Activated CD4-positive, alpha-beta T cell treated with anti-CD3 and anti-CD28 coated beads for 36 hours (primary cell): ENCODE measurements around the gene ZIC3. TPM values are rescaled to one million over a fixed set of nuclear protein-coding genes. Genes with fewer than 3 reads are reported as not detected.

ENCODE experiments used
- ATAC-seq: fragments of 200-7000 bp; cut with Tn5 transposase; one replicate; pipeline ENCODE4 v1.10.0; 2021; ENCODE audit warnings: mild to moderate bottlenecking, moderate library complexity
- CTCF ChIA-PET: fragments of 350-600 bp; sonication (Branson Sonifier 250); formaldehyde crosslinking; loops from one replicate; lab custom pipeline; 2021; ENCODE audit warnings: antibody characterized with exemption; lab: Charles Lee
- POLR2A ChIA-PET: fragments of 350-600 bp; sonication (Branson Sonifier 250); formaldehyde crosslinking; loops from one replicate; lab custom pipeline; 2021; ENCODE audit warnings: antibody characterized with exemption, inconsistent platforms; lab: Charles Lee
- DNase-seq: peaks from one replicate; pipeline ENCODE4 v3.0.0-alpha.2; 2020
- H3K27ac Mint-ChIP-seq: one replicate; pipeline ENCODE4 v1.8.0; 2021; ENCODE audit warnings: mixed read lengths
- H3K27me3 Mint-ChIP-seq: one replicate; pipeline ENCODE4 v1.8.0; 2021; ENCODE audit warnings: mixed read lengths
- H3K36me3 Mint-ChIP-seq: one replicate; pipeline ENCODE4 v1.8.0; 2021; ENCODE audit warnings: low read depth, mixed read lengths
- H3K4me1 Mint-ChIP-seq: one replicate; pipeline ENCODE4 v1.8.0; 2021; ENCODE audit warnings: mixed read lengths
- H3K4me3 Mint-ChIP-seq: one replicate; pipeline ENCODE4 v1.8.0; 2021; ENCODE audit warnings: mild to moderate bottlenecking, moderate library complexity, mixed read lengths
- H3K9me3 Mint-ChIP-seq: one replicate; pipeline ENCODE4 v1.8.0; 2021; ENCODE audit warnings: low read depth, mixed read lengths
- intact Hi-C, 2 experiments: fragments of 100-400 bp; cut with DNase I in 1 of 2; cut with micrococcal nuclease in 1 of 2; formaldehyde crosslinking; loops; one replicate each; pipeline versions ENCODE4 v1.14.2 to v1.15.1; 2022 to 2024; cut with DNase I, micrococcal nuclease
- total RNA-seq, 2 experiments: library from RNA; stranded (reverse); gene quantifications; one replicate each; pipeline ENCODE4 v1.2.3, GENCODE V29; 2021

The ZIC3 gene
- total RNA-seq, 2 experiments from 2014 or later: not detected

DNA sequence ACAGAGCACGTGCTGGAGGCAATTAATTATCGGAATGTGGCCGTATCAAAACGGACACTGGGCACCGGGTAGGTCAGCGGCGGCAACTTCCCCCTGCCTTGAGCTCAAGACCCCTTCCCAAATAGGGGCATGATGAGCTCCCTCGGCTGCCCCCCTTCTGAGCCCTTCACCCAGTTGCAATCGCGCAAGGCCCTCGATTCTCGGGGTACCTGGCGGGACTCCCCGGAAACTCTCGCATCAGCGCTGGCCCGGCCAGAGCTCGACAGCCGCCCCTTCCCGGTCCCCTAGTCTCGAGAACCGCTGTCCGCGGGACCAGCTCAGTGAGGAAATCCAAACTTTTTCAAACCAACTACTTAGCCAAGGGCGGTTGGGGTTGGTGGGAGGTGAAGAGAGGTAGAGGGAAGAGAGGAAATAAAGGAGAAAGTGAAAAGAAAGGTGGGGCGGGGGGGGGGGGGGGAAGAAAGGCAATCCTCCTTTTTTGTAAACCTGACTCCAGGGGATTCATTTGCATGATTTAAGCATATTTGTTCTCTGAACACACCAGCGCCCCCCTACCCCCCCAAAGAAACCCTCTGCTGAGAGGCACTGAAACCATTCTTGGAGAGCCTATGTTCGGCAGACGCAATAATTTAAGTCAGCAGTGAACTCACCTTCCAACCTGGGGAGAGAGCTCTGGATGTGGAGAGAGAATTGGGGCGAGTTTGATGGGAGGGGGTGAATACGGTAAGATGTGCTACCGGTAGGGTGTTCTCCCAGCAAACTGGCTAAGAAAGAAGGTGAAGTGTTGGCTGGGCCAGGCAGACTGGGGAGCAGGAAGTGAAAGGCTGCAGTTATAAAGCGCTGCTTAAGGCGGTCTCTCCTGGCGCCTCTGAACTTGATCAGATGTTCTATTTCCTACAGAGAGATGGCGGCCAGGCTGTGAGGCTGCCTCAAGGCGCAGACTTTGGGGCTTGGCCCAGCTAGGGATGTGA lies 2.0 kb upstream of the ZIC3 start:
- POLR2A ChIA-PET: no interaction called here
- Mint-ChIP-seq H3K27ac (no peak overlapping the region), H3K4me1 (peaks cover 17% of the 10 kb centered on the region), H3K36me3 (no peaks in the 10 kb centered on the region), H3K27me3 (peaks cover 40% of the 10 kb centered on the region), H3K9me3 (no peaks in the 10 kb centered on the region), H3K4me3 (no peak overlapping the region)
- ATAC-seq (peak; percentile 57), DNase-seq (no peak)
- intact Hi-C loops: loop anchor here in 1 of 2 experiments (2.0 kb wide), 1 partner anchor 15 kb away; no protein-coding TSS in a partner anchor
- CTCF ChIA-PET: no interaction called here

DNA sequence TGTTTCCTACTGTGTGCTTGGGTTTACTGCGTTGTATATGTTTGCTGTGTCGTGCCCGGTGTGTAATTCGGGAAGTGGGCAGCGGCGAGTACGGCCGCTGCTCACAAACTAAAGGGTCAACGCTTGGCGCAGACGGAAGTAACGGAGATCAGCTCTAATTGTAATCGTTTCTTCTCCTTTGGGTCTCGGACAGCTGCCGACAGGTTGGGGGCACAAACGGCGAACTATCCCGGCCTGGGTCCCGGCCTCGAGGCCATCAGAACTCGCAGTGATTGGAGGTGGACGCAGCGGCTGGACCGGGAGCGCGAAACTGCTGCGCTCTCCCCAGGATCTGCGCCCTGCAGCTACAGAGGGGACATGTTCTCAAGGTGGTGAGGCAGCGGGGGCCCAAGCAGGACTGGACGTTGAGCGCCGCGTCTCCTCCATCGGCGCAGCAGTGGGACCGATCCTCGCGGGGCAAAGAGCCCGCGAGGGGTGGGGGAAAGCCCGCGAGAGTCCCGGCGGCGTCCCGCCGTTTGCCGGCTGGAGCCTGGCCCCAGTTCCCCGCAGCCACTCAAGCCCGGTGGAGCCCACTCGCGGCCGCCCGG lies 516 bp upstream of the ZIC3 start:
- POLR2A ChIA-PET: no interaction called here
- no peak for ATAC-seq

DNA sequence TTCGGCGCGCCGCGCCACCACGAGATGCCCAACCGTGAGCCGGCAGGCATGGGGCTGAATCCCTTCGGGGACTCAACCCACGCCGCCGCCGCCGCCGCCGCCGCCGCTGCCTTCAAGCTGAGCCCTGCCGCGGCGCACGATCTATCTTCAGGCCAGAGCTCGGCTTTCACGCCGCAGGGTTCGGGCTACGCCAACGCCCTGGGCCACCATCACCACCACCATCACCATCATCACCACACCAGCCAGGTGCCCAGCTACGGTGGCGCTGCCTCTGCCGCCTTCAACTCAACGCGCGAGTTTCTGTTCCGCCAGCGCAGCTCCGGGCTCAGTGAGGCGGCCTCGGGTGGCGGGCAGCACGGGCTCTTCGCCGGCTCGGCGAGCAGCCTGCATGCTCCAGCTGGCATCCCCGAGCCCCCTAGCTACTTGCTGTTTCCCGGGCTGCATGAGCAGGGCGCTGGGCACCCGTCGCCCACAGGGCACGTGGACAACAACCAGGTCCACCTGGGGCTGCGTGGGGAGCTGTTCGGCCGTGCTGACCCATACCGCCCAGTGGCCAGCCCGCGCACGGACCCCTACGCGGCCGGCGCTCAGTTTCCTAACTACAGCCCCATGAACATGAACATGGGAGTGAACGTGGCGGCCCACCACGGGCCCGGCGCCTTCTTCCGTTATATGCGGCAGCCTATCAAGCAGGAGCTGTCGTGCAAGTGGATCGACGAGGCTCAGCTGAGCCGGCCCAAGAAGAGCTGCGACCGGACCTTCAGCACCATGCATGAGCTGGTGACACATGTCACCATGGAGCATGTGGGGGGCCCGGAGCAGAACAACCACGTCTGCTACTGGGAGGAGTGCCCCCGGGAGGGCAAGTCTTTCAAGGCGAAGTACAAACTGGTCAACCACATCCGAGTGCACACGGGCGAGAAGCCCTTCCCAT lies 1.1 kb downstream of the ZIC3 start:
- Mint-ChIP-seq H3K4me1 (peaks cover 17% of the 10 kb centered on the region), H3K27me3 (peaks cover 47% of the 10 kb centered on the region), H3K36me3 (no peaks in the 10 kb centered on the region), H3K4me3 (peak overlapping the region; percentile 35), H3K27ac (no peak overlapping the region), H3K9me3 (no peaks in the 10 kb centered on the region)
- CTCF ChIA-PET: interaction anchor here (0.7 kb wide), 1 partner anchor 73 kb away, joined by 3 read pairs; no protein-coding TSS in a partner anchor
- ATAC-seq (no peak), DNase-seq (peak; percentile 36)
- intact Hi-C loops: loop anchor here (2.0 to 5.0 kb wide), 2 partner anchors 140 kb away; no protein-coding TSS in a partner anchor
- POLR2A ChIA-PET: no interaction called here

More for the DNA sequence above, 516 bp upstream of the ZIC3 start:
- Mint-ChIP-seq H3K27ac (no peak overlapping the region), H3K9me3 (no peaks in the 10 kb centered on the region), H3K4me1 (peaks cover 17% of the 10 kb centered on the region), H3K27me3 (peaks cover 46% of the 10 kb centered on the region), H3K4me3 (peak overlapping the region; percentile 55), H3K36me3 (no peaks in the 10 kb centered on the region)
- DNase-seq: no peak
- CTCF ChIA-PET: interaction anchor here (0.7 kb wide), 1 partner anchor 353 kb away, joined by 3 read pairs; no protein-coding TSS in a partner anchor
- intact Hi-C loops: loop anchor here (1.0 to 5.0 kb wide), 3 partner anchors 15 to 138 kb away; no protein-coding TSS in a partner anchor

DNA sequence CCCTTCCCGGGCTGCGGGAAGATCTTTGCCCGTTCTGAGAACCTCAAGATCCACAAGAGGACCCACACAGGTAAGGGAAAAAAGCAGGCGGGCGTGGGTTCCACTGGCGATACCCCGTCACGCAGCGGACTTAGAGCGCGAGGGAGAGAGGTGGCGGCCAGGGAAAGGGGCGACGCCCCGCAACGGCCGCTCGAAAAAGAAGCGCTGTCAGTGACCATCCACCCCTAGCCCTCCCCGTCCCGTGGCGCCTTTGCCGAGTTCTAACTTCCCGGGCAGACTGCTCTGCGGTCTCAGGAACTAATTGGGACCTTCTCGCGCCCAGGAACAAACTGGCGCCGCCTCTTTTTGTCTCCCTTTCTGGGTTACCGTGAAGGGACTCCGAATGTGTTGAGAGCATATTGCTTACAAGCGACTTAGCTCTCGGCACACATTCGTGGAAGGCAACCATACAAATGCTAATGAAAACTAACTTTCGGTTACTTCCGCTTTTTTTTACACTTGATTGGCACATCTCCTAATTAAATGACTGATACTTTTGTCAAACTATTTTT lies 1.8 kb downstream of the ZIC3 start:
- ATAC-seq (no peak), DNase-seq (no peak)
- no peak overlapping the region for H3K4me3 Mint-ChIP-seq
- H3K27me3 Mint-ChIP-seq: peaks cover 51% of the 10 kb centered on the region
- intact Hi-C loops: loop anchor here (2.0 to 5.0 kb wide), 2 partner anchors 140 to 141 kb away; no protein-coding TSS in a partner anchor
- H3K9me3 Mint-ChIP-seq: no peaks in the 10 kb centered on the region
- H3K27ac Mint-ChIP-seq: no peak overlapping the region
- H3K4me1 Mint-ChIP-seq: peaks cover 17% of the 10 kb centered on the region
- CTCF ChIA-PET: no interaction called here
- POLR2A ChIA-PET: no interaction called here
- no peaks in the 10 kb centered on the region for H3K36me3 Mint-ChIP-seq

DNA sequence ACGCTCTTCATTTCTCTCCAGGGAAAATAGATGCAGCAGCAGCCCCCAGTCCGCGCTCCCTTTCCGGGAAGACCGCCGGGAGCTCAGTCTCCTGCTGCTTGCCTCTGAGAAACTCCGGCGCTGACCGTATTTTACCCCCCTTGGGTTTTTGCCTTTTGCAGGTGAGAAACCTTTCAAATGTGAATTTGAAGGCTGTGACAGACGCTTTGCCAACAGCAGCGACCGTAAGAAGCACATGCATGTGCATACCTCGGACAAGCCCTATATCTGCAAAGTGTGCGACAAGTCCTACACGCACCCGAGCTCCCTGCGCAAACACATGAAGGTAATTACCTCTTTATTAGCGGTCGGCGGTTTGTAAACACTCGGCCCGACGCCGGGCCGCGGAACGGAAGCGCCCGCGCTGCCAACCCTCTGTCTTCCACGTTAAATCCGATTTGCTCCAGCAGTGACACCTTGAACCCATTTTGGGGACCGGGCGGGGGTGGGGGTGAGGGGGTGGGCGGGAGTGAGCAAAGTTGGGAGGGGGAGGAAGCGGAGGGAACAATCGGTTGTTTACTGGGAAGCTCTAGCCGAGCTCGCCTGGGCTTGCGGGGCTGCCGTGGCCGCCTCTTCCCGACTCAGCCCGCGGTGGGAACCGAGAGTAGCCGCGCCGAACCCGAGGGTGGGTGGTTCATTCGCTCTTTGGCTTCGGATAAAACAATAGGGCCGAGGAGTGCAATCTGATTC lies 3.0 kb downstream of the ZIC3 start:
- Mint-ChIP-seq H3K36me3 (no peaks in the 10 kb centered on the region), H3K27ac (no peak overlapping the region), H3K4me1 (peaks cover 15% of the 10 kb centered on the region), H3K27me3 (peaks cover 47% of the 10 kb centered on the region), H3K9me3 (no peaks in the 10 kb centered on the region), H3K4me3 (no peak overlapping the region)
- ChIA-PET POLR2A (no interaction called here), CTCF (no interaction called here)
- intact Hi-C loops: loop anchor here in 1 of 2 experiments (5.0 kb wide), 1 partner anchor 142 kb away; no protein-coding TSS in a partner anchor
- ATAC-seq: no peak
- DNase-seq: no peak

DNA sequence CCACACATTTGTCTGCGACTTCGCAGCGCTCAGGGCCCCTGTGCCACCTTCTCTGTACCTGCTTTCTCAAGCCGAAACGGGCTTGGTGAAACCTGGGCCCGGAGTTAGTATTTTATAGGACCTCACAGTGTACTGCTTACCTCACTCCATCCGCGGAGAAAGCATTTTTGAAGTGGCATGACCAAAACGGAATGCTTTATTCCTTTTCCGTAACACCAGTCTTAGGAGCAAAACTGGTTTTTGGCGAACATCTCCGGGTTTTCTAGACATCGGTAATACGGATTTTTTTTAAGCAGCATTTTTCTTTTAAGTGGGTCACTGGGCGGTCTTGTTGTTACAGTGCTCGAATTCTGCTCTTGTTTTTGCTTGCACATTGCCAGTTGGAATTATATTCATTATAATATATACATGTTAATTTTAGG lies 3.6 kb downstream of the ZIC3 start:
- intact Hi-C loops: loop anchor here in 1 of 2 experiments (5.0 kb wide), 1 partner anchor 142 kb away; no protein-coding TSS in a partner anchor
- CTCF ChIA-PET: no interaction called here
- Mint-ChIP-seq H3K9me3 (no peaks in the 10 kb centered on the region), H3K4me3 (no peak overlapping the region), H3K4me1 (peaks cover 15% of the 10 kb centered on the region), H3K27me3 (peaks cover 44% of the 10 kb centered on the region), H3K27ac (no peak overlapping the region), H3K36me3 (no peaks in the 10 kb centered on the region)
- ATAC-seq (no peak), DNase-seq (no peak)
- POLR2A ChIA-PET: no interaction called here

DNA sequence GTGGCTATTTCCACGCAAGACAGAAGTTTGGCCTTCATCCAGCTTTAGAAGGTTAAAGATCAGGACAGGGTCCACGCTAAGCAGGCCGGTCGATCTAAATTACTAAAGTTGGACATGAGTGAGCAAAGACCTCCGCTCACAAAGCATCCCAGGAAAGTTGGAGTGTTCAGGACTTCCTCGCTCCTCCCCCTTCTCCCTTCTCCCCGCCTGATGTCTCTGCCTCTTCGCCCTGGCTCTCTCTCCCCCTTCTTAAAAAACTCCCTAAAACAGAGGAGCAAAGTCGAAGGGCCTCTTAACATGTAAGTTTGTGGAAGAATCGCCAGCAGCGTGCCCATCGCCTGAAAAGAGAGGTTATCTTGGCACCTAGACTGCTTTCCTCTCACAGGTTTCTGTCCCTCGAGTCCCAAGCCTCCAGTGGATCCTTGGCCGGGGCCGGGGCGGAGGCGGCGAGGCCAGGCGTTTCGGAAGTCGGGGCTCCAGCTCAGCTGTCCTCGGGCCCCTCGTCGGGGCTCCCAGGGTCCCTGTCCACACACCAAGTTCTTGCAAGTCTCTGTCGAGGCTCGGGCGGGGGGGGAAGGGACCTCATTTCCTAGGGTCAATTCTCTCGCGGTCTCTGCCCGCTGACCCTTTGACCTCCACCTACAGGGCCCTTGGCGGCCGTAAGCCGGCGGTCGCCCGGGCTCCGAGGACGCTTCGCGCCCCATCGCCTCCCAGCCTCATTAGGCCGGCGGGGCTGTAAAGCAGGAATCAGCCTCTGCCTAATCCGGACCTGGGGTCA lies 7.6 kb downstream of the ZIC3 start:
- no peak for ATAC-seq
- Mint-ChIP-seq H3K27me3 (peaks cover 37% of the 10 kb centered on the region), H3K36me3 (no peaks in the 10 kb centered on the region), H3K27ac (no peak overlapping the region), H3K4me3 (no peak overlapping the region), H3K9me3 (no peaks in the 10 kb centered on the region), H3K4me1 (peaks cover 3% of the 10 kb centered on the region)
- POLR2A ChIA-PET: no interaction called here
- CTCF ChIA-PET: no interaction called here
- intact Hi-C loops: loop anchor here in 1 of 2 experiments (10.0 kb wide), 1 partner anchor 539 kb away; the partner anchor contains the start of gene GPR101
- no peak for DNase-seq

DNA sequence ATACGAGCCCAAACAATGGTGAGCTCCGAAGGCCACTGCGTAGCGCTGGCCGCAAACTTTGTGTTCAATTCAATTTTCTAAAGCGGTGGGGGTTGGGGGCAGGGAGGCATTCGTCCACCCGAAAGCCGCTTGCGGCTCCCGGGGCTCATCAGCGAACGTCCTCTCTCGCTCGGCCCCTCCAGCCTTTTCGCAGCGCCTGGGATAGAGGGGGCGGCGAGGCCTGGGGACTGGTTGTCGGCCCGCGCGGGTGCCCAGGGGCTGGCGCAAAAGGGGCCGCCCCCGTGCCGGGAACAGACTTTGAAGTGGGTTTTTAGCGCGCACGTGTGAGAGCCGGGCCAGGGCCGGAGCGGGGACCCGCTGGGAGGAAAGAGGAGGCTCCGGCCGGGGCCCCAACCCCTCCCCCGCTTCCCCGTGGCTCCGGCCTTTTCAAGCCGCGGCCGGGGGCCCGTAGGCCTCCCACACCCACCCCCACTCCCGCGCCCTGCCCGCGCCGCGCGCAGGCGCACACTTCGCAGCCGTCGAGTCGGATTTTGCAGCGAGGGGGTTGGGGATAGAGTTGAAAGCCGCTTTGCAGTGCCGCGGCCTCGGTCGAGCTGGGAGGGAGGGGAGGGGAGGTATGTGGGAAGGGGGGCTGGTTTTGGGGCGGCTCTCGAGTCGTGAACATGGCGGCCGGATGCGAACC lies 8.3 kb downstream of the ZIC3 start:
- Mint-ChIP-seq H3K9me3 (no peaks in the 10 kb centered on the region), H3K4me1 (no peaks in the 10 kb centered on the region), H3K27me3 (peaks cover 34% of the 10 kb centered on the region), H3K4me3 (no peak overlapping the region), H3K36me3 (no peaks in the 10 kb centered on the region), H3K27ac (no peak overlapping the region)
- ChIA-PET POLR2A (no interaction called here), CTCF (no interaction called here)
- intact Hi-C loops: loop anchor here in 1 of 2 experiments (10.0 kb wide), 1 partner anchor 539 kb away; the partner anchor contains the start of gene GPR101
- ATAC-seq (no peak), DNase-seq (no peak)

DNA sequence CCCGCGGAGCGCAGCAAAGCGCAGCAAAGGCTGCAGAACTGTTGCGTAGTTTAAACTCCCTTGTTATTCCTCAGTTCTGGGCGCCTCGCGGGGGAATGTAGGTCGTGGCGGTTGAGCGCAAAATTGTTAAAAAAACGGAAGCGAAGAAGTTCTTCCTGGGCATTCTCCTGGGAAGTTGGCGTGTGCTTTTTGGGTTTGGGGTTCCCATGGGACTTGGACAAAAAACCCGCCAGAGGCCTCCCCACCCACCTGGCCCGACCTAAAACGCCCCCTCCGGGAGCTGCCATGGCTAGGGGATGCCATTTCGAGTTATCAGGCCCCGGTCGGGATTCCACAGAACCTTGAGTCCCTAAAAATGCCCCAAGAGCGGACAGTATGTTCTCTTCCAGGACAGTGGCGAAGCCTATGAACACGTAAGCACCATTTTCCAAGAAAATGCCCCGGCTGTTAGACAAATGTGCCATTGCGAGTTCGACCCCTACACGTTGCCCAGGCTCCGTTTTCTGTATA lies 8.9 kb downstream of the ZIC3 start:
- Mint-ChIP-seq H3K27ac (no peak overlapping the region), H3K36me3 (no peaks in the 10 kb centered on the region), H3K4me1 (no peaks in the 10 kb centered on the region), H3K4me3 (no peak overlapping the region), H3K27me3 (peaks cover 32% of the 10 kb centered on the region), H3K9me3 (no peaks in the 10 kb centered on the region)
- CTCF ChIA-PET: no interaction called here
- intact Hi-C loops: loop anchor here in 1 of 2 experiments (10.0 kb wide), 1 partner anchor 540 kb away; the partner anchor contains the start of gene GPR101
- no peak for ATAC-seq
- POLR2A ChIA-PET: no interaction called here
- no peak for DNase-seq
